Fibroblast of mammary gland (primary cell): ENCODE results near the gene ACTN4.

Source experiments
- DNase-seq: peaks from one replicate; pipeline ENCODE4 v3.0.0-alpha.2; 2010; ENCODE audit warnings: low read depth
- H3K4me3 ChIP-seq: 2 replicates; pipeline ENCODE4 v1.5.1; 2011; ENCODE audit warnings: low read depth, mild to moderate bottlenecking, low read length, moderate library complexity; ENCODE audit not compliant: control insufficient read depth
- TF ChIP-seq, protein P1 (sequence below): conservative IDR thresholded peaks from 2 replicates; pipeline ENCODE4 v1.5.1; 2011; ENCODE audit warnings: low read depth, low read length, inconsistent platforms; ENCODE audit not compliant: control insufficient read depth, insufficient read depth

Gene ACTN4

DNA sequence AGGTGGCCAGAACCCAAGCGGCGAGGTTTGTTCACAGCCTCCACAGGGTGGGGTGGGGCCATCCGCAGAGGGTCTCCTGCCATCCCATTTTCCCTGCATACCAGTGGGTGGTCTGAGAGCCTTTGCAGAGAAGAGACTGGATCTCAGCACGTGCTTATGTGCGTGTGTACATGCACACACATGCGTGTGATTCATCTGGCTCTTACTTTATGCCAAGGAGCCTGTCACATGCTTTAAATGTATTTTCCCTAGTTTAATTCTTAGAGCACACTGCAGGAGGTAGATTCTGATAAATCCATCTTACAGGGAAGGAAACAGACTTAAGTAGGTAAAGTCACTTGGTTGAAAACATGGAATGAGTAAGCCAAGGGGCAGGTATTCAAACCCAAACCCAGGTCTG lies 49.7 kb downstream of the ACTN4 start:
- TF ChIP-seq, protein P1, sequence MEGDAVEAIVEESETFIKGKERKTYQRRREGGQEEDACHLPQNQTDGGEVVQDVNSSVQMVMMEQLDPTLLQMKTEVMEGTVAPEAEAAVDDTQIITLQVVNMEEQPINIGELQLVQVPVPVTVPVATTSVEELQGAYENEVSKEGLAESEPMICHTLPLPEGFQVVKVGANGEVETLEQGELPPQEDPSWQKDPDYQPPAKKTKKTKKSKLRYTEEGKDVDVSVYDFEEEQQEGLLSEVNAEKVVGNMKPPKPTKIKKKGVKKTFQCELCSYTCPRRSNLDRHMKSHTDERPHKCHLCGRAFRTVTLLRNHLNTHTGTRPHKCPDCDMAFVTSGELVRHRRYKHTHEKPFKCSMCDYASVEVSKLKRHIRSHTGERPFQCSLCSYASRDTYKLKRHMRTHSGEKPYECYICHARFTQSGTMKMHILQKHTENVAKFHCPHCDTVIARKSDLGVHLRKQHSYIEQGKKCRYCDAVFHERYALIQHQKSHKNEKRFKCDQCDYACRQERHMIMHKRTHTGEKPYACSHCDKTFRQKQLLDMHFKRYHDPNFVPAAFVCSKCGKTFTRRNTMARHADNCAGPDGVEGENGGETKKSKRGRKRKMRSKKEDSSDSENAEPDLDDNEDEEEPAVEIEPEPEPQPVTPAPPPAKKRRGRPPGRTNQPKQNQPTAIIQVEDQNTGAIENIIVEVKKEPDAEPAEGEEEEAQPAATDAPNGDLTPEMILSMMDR = no peak
- H3K4me3 ChIP-seq = no peak overlapping the region
- no peak for DNase-seq

DNA sequence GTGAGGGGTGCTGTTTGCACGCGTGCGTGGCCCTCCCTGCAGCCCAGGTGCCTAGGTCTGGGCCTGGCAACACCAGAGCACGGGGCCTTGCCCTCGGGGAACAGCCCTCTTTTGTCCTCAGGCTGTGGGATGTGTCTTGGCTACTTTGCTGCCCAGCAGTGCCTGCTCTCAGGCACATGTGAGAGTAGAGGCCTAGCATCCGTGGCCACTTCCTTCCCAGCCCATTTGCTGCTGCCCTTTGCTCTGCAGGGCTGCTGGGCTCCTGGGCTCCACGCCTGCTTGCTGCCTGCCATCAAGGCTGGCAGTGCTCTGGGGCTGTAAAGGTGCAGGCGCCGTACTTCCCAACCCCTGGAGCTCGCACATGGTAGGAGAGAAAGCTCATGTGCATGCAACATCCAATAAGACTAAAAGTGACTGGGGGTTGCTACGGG lies 50.2 kb downstream of the ACTN4 start:
- TF ChIP-seq, protein P1 = no peak
- no peak for DNase-seq

DNA sequence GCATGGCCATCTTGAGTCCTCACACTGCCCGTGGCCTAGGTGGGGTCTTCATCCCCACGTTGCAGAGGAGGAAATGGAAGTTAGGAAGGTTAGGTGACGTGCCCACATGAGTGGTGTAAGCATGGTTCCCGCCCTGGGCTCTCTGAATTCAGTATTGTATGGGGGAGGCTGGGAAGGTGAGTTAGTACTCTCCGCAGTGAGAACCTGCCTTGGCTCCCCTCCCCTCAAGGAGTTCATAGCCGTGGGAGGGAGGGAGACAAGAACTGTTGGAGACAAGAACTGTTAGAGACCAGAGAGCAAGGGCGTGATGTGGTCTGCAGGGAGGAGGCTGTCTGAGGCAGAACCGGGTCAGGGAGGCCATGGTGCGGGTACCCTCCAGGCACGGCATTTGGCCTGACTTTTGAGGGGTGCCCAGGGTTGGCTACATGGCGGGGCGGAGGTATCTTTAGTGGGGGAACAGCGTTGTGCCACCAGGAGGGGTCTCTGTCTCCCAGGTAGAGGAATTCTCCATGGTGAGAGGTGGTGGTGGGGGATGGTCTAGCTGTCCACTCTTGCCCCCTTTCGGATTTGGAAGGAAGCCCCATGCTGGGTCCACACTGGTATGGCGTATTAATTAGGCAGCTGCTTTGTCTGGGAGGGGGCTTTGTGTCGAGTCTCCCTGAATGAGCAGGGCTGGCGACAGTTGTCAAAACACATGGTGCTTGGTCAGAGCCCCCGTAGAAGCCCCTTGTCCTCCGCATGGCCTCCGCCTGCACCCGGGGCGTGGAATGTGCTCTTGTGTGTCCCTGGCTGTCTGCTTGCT lies 51.0 kb downstream of the ACTN4 start:
- H3K4me3 ChIP-seq = no peak overlapping the region
- TF ChIP-seq, protein P1 = no peak
- no peak for DNase-seq

More for the DNA sequence above, 50.2 kb downstream of the ACTN4 start:
- H3K4me3 ChIP-seq = no peak overlapping the region

DNA sequence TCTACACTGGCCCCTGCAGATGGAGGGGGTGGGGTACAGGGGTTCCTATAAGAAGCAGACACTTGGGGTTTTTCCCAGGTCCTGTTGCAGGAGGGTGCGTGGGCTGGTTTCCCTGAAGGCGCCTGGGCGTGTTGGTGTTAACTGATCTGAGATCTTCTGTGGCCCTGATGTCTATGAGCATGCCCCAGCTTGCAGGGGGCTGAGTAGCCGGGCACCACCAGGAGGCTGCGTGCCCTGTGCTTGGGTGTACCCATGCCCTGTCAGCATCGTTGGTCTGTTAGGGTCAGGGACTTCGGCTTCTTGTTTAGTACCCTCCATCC lies 51.5 kb downstream of the ACTN4 start:
- no peak overlapping the region for H3K4me3 ChIP-seq
- TF ChIP-seq, protein P1 = no peak
- DNase-seq = no peak

DNA sequence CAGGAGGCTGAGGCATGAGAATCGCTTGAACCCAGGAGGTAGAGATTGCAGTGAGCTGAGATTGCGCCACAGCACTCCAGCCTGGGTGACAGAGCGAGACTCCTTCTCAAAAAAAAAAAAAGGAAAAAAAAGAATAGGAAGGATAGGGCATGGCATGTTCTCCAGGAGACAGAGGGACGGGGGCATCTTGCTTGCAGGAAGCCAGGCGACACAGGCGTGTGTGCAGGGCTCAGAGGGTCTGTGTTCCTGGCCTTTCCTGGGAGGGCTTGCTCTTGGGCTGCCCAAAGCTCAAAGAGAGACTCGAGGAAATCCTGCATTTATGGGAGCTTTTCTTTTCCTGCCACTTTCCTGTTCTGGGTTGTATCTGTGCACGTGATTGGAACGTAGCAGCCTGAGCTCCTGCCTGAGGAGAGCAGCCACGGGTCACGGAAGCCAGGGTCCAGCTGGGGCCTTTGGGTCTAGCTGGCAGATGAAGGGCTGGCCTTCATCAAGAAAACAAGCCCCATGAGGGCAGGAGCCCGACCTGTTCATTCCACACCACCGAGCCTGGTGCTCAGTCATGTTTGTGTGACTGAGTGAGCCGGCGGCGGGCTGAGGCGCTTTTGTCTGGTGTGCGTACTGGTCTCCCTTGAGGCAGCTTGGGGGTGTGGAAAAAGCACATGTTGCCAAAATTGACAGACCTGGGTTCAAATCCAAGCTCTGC lies 52.3 kb downstream of the ACTN4 start:
- DNase-seq = no peak
- TF ChIP-seq, protein P1 = no peak
- H3K4me3 ChIP-seq = no peak overlapping the region

DNA sequence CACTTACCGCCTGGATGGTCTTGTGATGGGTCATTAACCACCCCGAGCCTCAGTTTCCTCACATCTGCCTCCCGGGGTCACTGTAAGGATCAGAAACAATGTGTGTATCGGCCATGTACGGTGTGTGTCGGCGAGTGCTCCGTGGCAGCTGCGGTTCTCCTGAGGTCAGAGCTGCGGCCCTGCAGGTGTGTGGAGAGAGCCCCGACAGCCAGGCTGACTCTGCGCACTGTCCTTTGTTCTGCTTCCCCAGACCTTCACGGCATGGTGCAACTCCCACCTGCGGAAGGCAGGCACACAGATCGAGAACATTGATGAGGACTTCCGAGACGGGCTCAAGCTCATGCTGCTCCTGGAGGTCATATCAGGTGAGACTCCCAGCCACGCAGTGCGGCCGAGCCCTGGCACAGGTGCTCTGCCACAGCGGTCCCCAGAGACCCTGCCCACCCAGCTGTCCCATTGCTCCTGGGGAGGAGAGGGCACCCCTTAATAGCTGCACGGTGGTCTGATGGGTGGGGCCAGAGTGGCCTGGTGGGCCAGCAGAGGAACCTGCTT lies 53.0 kb downstream of the ACTN4 start:
- TF ChIP-seq, protein P1 = no peak
- DNase-seq = no peak
- H3K4me3 ChIP-seq = no peak overlapping the region
